H1 (cell line): ENCODE measurements around the gene MYRIP. TPM values are rescaled to one million over a fixed set of nuclear protein-coding genes. Genes with fewer than 3 reads are reported as not detected.

Source experiments
- CTCF ChIA-PET: fragments of 300-600 bp; sonication (Branson Sonifier 250); formaldehyde crosslinking; loops from one replicate; lab custom pipeline; 2021; ENCODE audit not compliant: partially characterized antibody; lab: Charles Lee
- POLR2A ChIA-PET: fragments of 300-600 bp; sonication (Branson Sonifier 250); formaldehyde crosslinking; loops from one replicate; lab custom pipeline; 2021; ENCODE audit warnings: inconsistent platforms; ENCODE audit not compliant: partially characterized antibody; lab: Charles Lee
- DNase-seq, 2 experiments: peaks; one replicate each; pipeline versions ENCODE4 v3.0.0 to v3.0.0-alpha.2; 2010 to 2022; ENCODE audit warnings: low spot score in 2 of 2, low read depth in 1 of 2, mixed read lengths in 1 of 2
- FAIRE-seq: peaks from 2 replicates; lab custom pipeline; 2011; peaks lifted over from hg19 to GRCh38; lab: Jason Lieb, UNC
- H2AFZ ChIP-seq: 2 replicates; pipeline ENCODE4 v1.8.1; 2012; ENCODE audit warnings: low read length, inconsistent platforms
- H2AK5ac ChIP-seq: 2 replicates; pipeline ENCODE4 v1.6.1; 2013; ENCODE audit warnings: low read depth, low read length
- H2BK120ac ChIP-seq: replicated peaks from 2 replicates; pipeline ENCODE3; 2013; ENCODE audit warnings: low read depth, low read length, inconsistent platforms
- H2BK12ac ChIP-seq: 2 replicates; pipeline ENCODE4 v1.6.1; 2013; ENCODE audit warnings: low read depth, low read length
- H2BK15ac ChIP-seq: 2 replicates; pipeline ENCODE4 v1.6.1; 2013; ENCODE audit warnings: low read length
- H2BK20ac ChIP-seq: 2 replicates; pipeline ENCODE4 v1.6.1; 2013; ENCODE audit warnings: low read length
- H2BK5ac ChIP-seq: 2 replicates; pipeline ENCODE4 v1.6.1; 2013; ENCODE audit warnings: low read depth, low read length
- H3K14ac ChIP-seq: 2 replicates; pipeline ENCODE4 v1.6.1; 2013; ENCODE audit warnings: inconsistent platforms; ENCODE audit not compliant: insufficient read length
- H3K18ac ChIP-seq: 2 replicates; pipeline ENCODE4 v1.6.1; 2013; ENCODE audit warnings: low read length; ENCODE audit errors: extremely low read depth
- H3K23ac ChIP-seq: 2 replicates; pipeline ENCODE4 v1.6.1; 2013; ENCODE audit warnings: inconsistent platforms; ENCODE audit not compliant: insufficient read length
- H3K23me2 ChIP-seq: 2 replicates; pipeline ENCODE4 v1.6.1; 2013; ENCODE audit warnings: low read depth, low read length
- H3K27ac ChIP-seq: 2 replicates; pipeline ENCODE4 v1.6.1; 2011; ENCODE audit warnings: low read depth, low read length, inconsistent platforms
- H3K27me3 ChIP-seq, 4 experiments: replicated peaks in 1 of 4; 1 replicate in 1 of 4; 2 replicates in 3 of 4; pipeline versions ENCODE4 v1.6.1 to v1.8.1; 2011 to 2013; ENCODE audit warnings: low read length in 3 of 4, mild to moderate bottlenecking in 3 of 4, inconsistent platforms in 2 of 4, mixed read lengths in 2 of 4, moderate library complexity in 1 of 4; ENCODE audit not compliant: control insufficient read depth in 3 of 4, insufficient read depth in 3 of 4; ENCODE audit errors: extremely low read depth in 1 of 4
- H3K36me3 ChIP-seq, 4 experiments: 2 replicates each; pipeline versions ENCODE4 v1.6.1 to v1.8.1; 2011 to 2013; ENCODE audit warnings: mild to moderate bottlenecking in 4 of 4, low read length in 3 of 4, moderate library complexity in 2 of 4, control low read depth in 1 of 4, inconsistent platforms in 1 of 4; ENCODE audit not compliant: insufficient read depth in 4 of 4, control insufficient read depth in 2 of 4
- H3K4ac ChIP-seq: replicated peaks from 2 replicates; pipeline ENCODE3; 2013; ENCODE audit warnings: low read length, low read depth, mixed read lengths, inconsistent platforms; ENCODE audit not compliant: insufficient read length
- H3K4me1 ChIP-seq, 4 experiments: replicated peaks in 1 of 4; 1 replicate in 1 of 4; 2 replicates in 3 of 4; pipeline versions ENCODE4 v1.6.1 to v1.8.1; 2011 to 2013; ENCODE audit warnings: low read length in 3 of 4, inconsistent platforms in 2 of 4, mixed read lengths in 1 of 4; ENCODE audit not compliant: insufficient read depth in 4 of 4, control insufficient read depth in 3 of 4
- H3K4me2 ChIP-seq, 2 experiments: 2 replicates each; pipeline versions ENCODE4 v1.6.1 to v1.8.1; 2011 to 2013; ENCODE audit warnings: low read depth in 2 of 2, low read length in 2 of 2, control low read depth in 1 of 2, inconsistent platforms in 1 of 2, mild to moderate bottlenecking in 1 of 2; ENCODE audit not compliant: insufficient read depth in 1 of 2
- H3K4me3 ChIP-seq, 4 experiments: fragments of 200-600, 300-600 bp in 1 of 4; sonication (generic), shearing (Covaris generic), sonication (Bioruptor Twin) in 1 of 4; 2 replicates each; pipeline versions ENCODE4 v1.5.1 to v1.8.1; 2011 to 2016; ENCODE audit warnings: low read length in 4 of 4, low read depth in 3 of 4, control low read depth in 2 of 4, inconsistent platforms in 2 of 4, mild to moderate bottlenecking in 2 of 4, mixed read lengths in 1 of 4, moderate library complexity in 1 of 4; ENCODE audit not compliant: insufficient read depth in 2 of 4; ENCODE audit errors: extremely low read depth in 1 of 4
- H3K56ac ChIP-seq: replicated peaks from 2 replicates; pipeline ENCODE3; 2013; ENCODE audit warnings: low read depth, mild to moderate bottlenecking, mixed read lengths, low read length, inconsistent platforms; ENCODE audit not compliant: insufficient read length
- H3K79me1 ChIP-seq: 2 replicates; pipeline ENCODE4 v1.6.1; 2013; ENCODE audit warnings: low read depth, low read length, control low read depth
- H3K79me2 ChIP-seq, 2 experiments: 2 replicates each; pipeline versions ENCODE4 v1.6.1 to v1.8.1; 2012 to 2013; ENCODE audit warnings: low read length in 2 of 2, mild to moderate bottlenecking in 2 of 2, inconsistent platforms in 1 of 2; ENCODE audit not compliant: insufficient read depth in 2 of 2, control insufficient read depth in 1 of 2
- H3K9ac ChIP-seq, 4 experiments: replicated peaks in 1 of 4; 1 replicate in 1 of 4; 2 replicates in 3 of 4; pipeline versions ENCODE4 v1.6.1 to v1.8.1; 2011 to 2013; ENCODE audit warnings: low read depth in 3 of 4, low read length in 3 of 4, control low read depth in 2 of 4, mild to moderate bottlenecking in 2 of 4, moderate library complexity in 2 of 4, inconsistent platforms in 1 of 4; ENCODE audit errors: extremely low read depth in 1 of 4
- H3K9me3 ChIP-seq, 2 experiments: 2 replicates each; pipeline versions ENCODE4 v1.6.1 to v1.8.1; 2012 to 2013; ENCODE audit warnings: mild to moderate bottlenecking in 2 of 2, moderate library complexity in 2 of 2, control low read depth in 1 of 2, inconsistent platforms in 1 of 2, low read depth in 1 of 2, low read length in 1 of 2, mixed read lengths in 1 of 2; ENCODE audit not compliant: insufficient read depth in 2 of 2
- H4K20me1 ChIP-seq, 2 experiments: replicated peaks in 1 of 2; 2 replicates each; pipeline versions ENCODE3 to v1.8.1; 2011 to 2013; ENCODE audit warnings: inconsistent platforms in 2 of 2, low read length in 2 of 2, mild to moderate bottlenecking in 1 of 2; ENCODE audit not compliant: insufficient read depth in 2 of 2, control insufficient read depth in 1 of 2
- H4K5ac ChIP-seq: 2 replicates; pipeline ENCODE4 v1.6.1; 2013; ENCODE audit warnings: low read length, low read depth, mixed read lengths, inconsistent platforms; ENCODE audit not compliant: insufficient read length
- H4K8ac ChIP-seq: 2 replicates; pipeline ENCODE4 v1.8.0; 2013; ENCODE audit warnings: mild to moderate bottlenecking, moderate library complexity, low read length, inconsistent platforms; ENCODE audit not compliant: insufficient read depth; ENCODE audit errors: extremely low read depth
- H4K91ac ChIP-seq: replicated peaks from 2 replicates; pipeline ENCODE3; 2013; ENCODE audit warnings: low read length, mixed read lengths, inconsistent platforms; ENCODE audit not compliant: insufficient read length
- CBX5 ChIP-seq: fragments of 300-800, 300-1000 bp; sonication (generic); IDR thresholded peaks from 2 replicates; pipeline ENCODE4 v1.7.1; 2016; ENCODE audit warnings: antibody characterized with exemption, low read length, low read depth
- CBX8 ChIP-seq: fragments of 300-800, 300-1000 bp; sonication (generic); IDR thresholded peaks from 2 replicates; pipeline ENCODE4 v1.7.1; 2016; ENCODE audit warnings: low read depth, low read length, borderline replicate concordance
- CREB1 ChIP-seq: IDR thresholded peaks from 2 replicates; pipeline ENCODE4 v1.6.1; 2012; ENCODE audit warnings: inconsistent platforms
- GABPA ChIP-seq: IDR thresholded peaks from 2 replicates; pipeline ENCODE4 v1.6.1; 2011; ENCODE audit warnings: mild to moderate bottlenecking, low read length, moderate library complexity, borderline replicate concordance; ENCODE audit not compliant: insufficient read depth
- GTF2F1 ChIP-seq: IDR thresholded peaks from 2 replicates; pipeline ENCODE4 v1.6.1; 2012; ENCODE audit warnings: low read depth, low read length, improper control_type of control experiment, borderline replicate concordance
- HDAC6 ChIP-seq: IDR thresholded peaks from one replicate; pipeline ENCODE4 v1.7.1; 2012; ENCODE audit warnings: low read depth, mild to moderate bottlenecking, inconsistent platforms, low read length, moderate library complexity
- KDM5A ChIP-seq: fragments of 200-600 bp; IDR thresholded peaks from 2 replicates; pipeline ENCODE4 v1.7.1; 2012; ENCODE audit warnings: mild to moderate bottlenecking, low read length, inconsistent platforms, mixed read lengths
- RBBP5 ChIP-seq: IDR thresholded peaks from 2 replicates; pipeline ENCODE4 v1.7.1; 2012; ENCODE audit warnings: low read depth, mild to moderate bottlenecking, inconsistent platforms, low read length, moderate library complexity, borderline replicate concordance
- SIN3A ChIP-seq, 2 experiments: IDR thresholded peaks in 1 of 2; conservative IDR thresholded peaks in 1 of 2; 2 replicates each; pipeline ENCODE4 v1.6.1; 2011 to 2012; ENCODE audit warnings: low read length in 2 of 2, improper control_type of control experiment in 1 of 2, low read depth in 1 of 2, mild to moderate bottlenecking in 1 of 2
- SP4 ChIP-seq: IDR thresholded peaks from 2 replicates; pipeline ENCODE4 v1.6.1; 2012; ENCODE audit warnings: low read length, inconsistent platforms
- SUZ12 ChIP-seq: fragments of 200-600 bp; sonication (generic); IDR thresholded peaks from 2 replicates; pipeline ENCODE4 v1.6.1; 2012; ENCODE audit warnings: mild to moderate bottlenecking, inconsistent platforms, low read length, moderate library complexity, mixed read lengths
- TAF7 ChIP-seq: optimal IDR thresholded peaks from 2 replicates; pipeline ENCODE3; 2011; ENCODE audit warnings: low read depth, mild to moderate bottlenecking, inconsistent platforms, low read length, moderate library complexity, borderline replicate concordance
- TEAD4 ChIP-seq: IDR thresholded peaks from 2 replicates; pipeline ENCODE4 v1.6.1; 2012; ENCODE audit warnings: low read depth, low read length, inconsistent platforms, mixed read lengths
- ZNF274 ChIP-seq: IDR thresholded peaks from 2 replicates; pipeline ENCODE4 v1.7.0; 2012; ENCODE audit warnings: low read length, borderline replicate concordance; ENCODE audit errors: extremely low read depth
- WGBS, 2 experiments: shearing (Covaris generic) in 1 of 2; methylation state at CpG; one replicate each; pipeline versions ENCODE4 v1.1.6 to v1.1.7; 2013 to 2015; ENCODE audit warnings: low lambda C conversion rate in 2 of 2, mixed read lengths in 2 of 2, inconsistent platforms in 1 of 2, low coverage in 1 of 2, missing lambda C conversion rate in 1 of 2; ENCODE audit not compliant: insufficient replicate concordance in 2 of 2, insufficient coverage in 1 of 2, insufficient read length in 1 of 2; ENCODE audit errors: extremely low coverage in 1 of 2, missing lambda C conversion rate in 1 of 2; 5-methylcytosine and 5-hydroxymethylcytosine counted together
- polyA plus RNA-seq, 7 experiments: library from polyadenylated mRNA; depleted of rRNA in 3 of 7; stranded (reverse) in 5 of 7; unstranded in 2 of 7; fragments of >200 nt in 5 of 7; fragments of 200-250 nt in 2 of 7; gene quantifications; 1 replicate in 5 of 7; 2 replicates in 1 of 7; 4 replicates in 1 of 7; pipeline versions ENCODE4 v1.2.1 to v1.2.3, GENCODE V29; 2011 to 2013; ENCODE audit warnings: missing spikeins in 2 of 7, mixed read lengths in 2 of 7
- total RNA-seq: library from RNA; stranded (reverse); fragmentation: NEBNext Ultra II Directional; extraction: Animal tissue kit (Norgen Biotek cat#: 25700); gene quantifications from 2 replicates; pipeline ENCODE4 v1.2.1, GENCODE V29; 2021

The MYRIP gene
- total and polyA plus RNA-seq, 2 of the 8 experiments (the other 6 are each of a cell fraction or from before 2014, with no cell fraction given), result 0.54 to 4.3 TPM

GRCh38 chr3:40057786-40058185 is 248.4 kb downstream of the MYRIP start:
- no peaks in the 10 kb centered on the region for H3K4me1 ChIP-seq
- H3K23ac ChIP-seq, result no peak overlapping the region
- no peak overlapping the region for H2BK20ac ChIP-seq
- POLR2A ChIA-PET, result no interaction called here
- H3K79me2 ChIP-seq, result no peaks in the 10 kb centered on the region
- no peak overlapping the region for H3K14ac ChIP-seq
- peaks cover 0 to 1% (median 0%) of the 10 kb centered on the region in 4 experiments; a peak in 1 of 7 replicates for H3K27me3 ChIP-seq
- H3K4me2 ChIP-seq, result no peak overlapping the region
- H2AK5ac ChIP-seq, result no peak overlapping the region
- H2BK15ac ChIP-seq, result no peak overlapping the region
- no peaks in the 10 kb centered on the region for H3K79me1 ChIP-seq
- CTCF ChIA-PET, result no interaction called here
- FAIRE-seq, result no peak
- H3K4ac ChIP-seq, result no peak overlapping the region
- H3K9me3 ChIP-seq, result no peaks in the 10 kb centered on the region
- no peaks in the 10 kb centered on the region for H3K36me3 ChIP-seq
- H4K8ac ChIP-seq, result no peak overlapping the region
- H3K56ac ChIP-seq, result no peak overlapping the region
- H3K9ac ChIP-seq, result no peak overlapping the region
- no peak overlapping the region for H2BK5ac ChIP-seq
- no peak overlapping the region for H4K5ac ChIP-seq
- WGBS, 2 experiments, result 86 to 100% methylated on average over 1 of the region's 1 CpG
- H4K91ac ChIP-seq, result no peak overlapping the region
- H3K27ac ChIP-seq, result no peak overlapping the region
- H3K18ac ChIP-seq, result no peak overlapping the region
- H2BK12ac ChIP-seq, result no peak overlapping the region
- H3K4me3 ChIP-seq, result no peak overlapping the region
- H4K20me1 ChIP-seq, result no peaks in the 10 kb centered on the region
- no peaks in the 10 kb centered on the region for H3K23me2 ChIP-seq
- no peak overlapping the region for H2AFZ ChIP-seq
- H2BK120ac ChIP-seq, result no peak overlapping the region
- DNase-seq, result no peak
- TF ChIP-seq GTF2F1, result no peak
- no peak for TF ChIP-seq SIN3A (conservative IDR thresholded peaks at IDR 0.05 in 1 of 2, IDR thresholded peaks at IDR 0.05 in 1 of 2; ENCODE audit: low read depth in 1 of 2, low read length in 2 of 2)
- TF ChIP-seq RBBP5, result no peak
- no peak for TF ChIP-seq TEAD4
- TF ChIP-seq SUZ12, result no peak
- no peak for TF ChIP-seq TAF7
- no peak for TF ChIP-seq HDAC6
- TF ChIP-seq SP4, result no peak
- TF ChIP-seq CREB1, result no peak
- no peak for TF ChIP-seq GABPA
- no peak for TF ChIP-seq KDM5A
- TF ChIP-seq CBX5, result no peak
- no peak for TF ChIP-seq ZNF274
- no peak for TF ChIP-seq CBX8
